Activated T-helper 1 cell treated with anti-CD3 and anti-CD28 coated beads, Interleukin-12 subunit alpha, Interleukin-12 subunit beta, Interleukin-2, Interleukin-4 antibody, amounts not matched to agents 30 ng/mL and 10 ng/mL and 1 ng/mL, durations not matched to agents 14 hours and 24 hours and 36 hours (primary cell): ENCODE results near the gene TLCD1. TPM values are rescaled to one million over a fixed set of nuclear protein-coding genes. Genes with fewer than 3 reads are reported as not detected.
A peak's percentile ranks its signal among the peaks of the same experiment; 100 is the strongest.
"Not testable (repeated sequence)": the region's sequence is repeated elsewhere in the genome, so short reads cannot be mapped to it uniquely, and the experiment has no call there.

ENCODE experiments used
- DNase-seq: peaks from one replicate; pipeline ENCODE4 v3.0.0; 2021; ENCODE audit warnings: low spot score
- H3K27ac Mint-ChIP-seq: one replicate; pipeline ENCODE4 v1.8.0; 2021; ENCODE audit warnings: mild to moderate bottlenecking, mixed read lengths
- H3K27me3 Mint-ChIP-seq: one replicate; pipeline ENCODE4 v1.8.0; 2022; ENCODE audit warnings: mild to moderate bottlenecking, moderate library complexity, mixed read lengths; ENCODE audit not compliant: insufficient read depth
- H3K36me3 Mint-ChIP-seq: one replicate; pipeline ENCODE4 v1.8.0; 2021; ENCODE audit warnings: low read depth, mixed read lengths
- H3K4me1 Mint-ChIP-seq: one replicate; pipeline ENCODE4 v1.8.0; 2021; ENCODE audit warnings: low read depth, mixed read lengths
- H3K4me3 Mint-ChIP-seq: one replicate; pipeline ENCODE4 v1.8.0; 2021; ENCODE audit warnings: mild to moderate bottlenecking, moderate library complexity, mixed read lengths
- H3K9me3 Mint-ChIP-seq: one replicate; pipeline ENCODE4 v1.8.0; 2021; ENCODE audit warnings: mixed read lengths
- intact Hi-C: fragments of 100-400 bp; cut with micrococcal nuclease; formaldehyde crosslinking; loops from one replicate; pipeline ENCODE4 v1.15.1; 2024
- total RNA-seq: library from RNA; stranded (reverse); gene quantifications from 2 replicates; pipeline ENCODE4 v1.2.3, GENCODE V29; 2022

The TLCD1 gene
- total RNA-seq, 1 donor from 2014 or later: 9.5 TPM

GRCh38 chr17:28722417-28723158 is 3.4 kb downstream of the TLCD1 start:
- Mint-ChIP-seq H3K9me3 (no peaks in the 10 kb centered on the region), H3K4me3 (peak overlapping the region; percentile 100), H3K27me3 (peaks cover 7% of the 10 kb centered on the region), H3K4me1 (peaks cover 69% of the 10 kb centered on the region), H3K27ac (peak overlapping the region; percentile 48), H3K36me3 (peaks cover 53% of the 10 kb centered on the region)
- no peak for DNase-seq
- intact Hi-C loops: no loop called here

GRCh38 chr17:28720997-28721329 is 5.1 kb downstream of the TLCD1 start:
- intact Hi-C loops: not testable (repeated sequence)

GRCh38 chr17:28720247-28720996 is 5.6 kb downstream of the TLCD1 start:
- Mint-ChIP-seq H3K36me3 (peaks cover 50% of the 10 kb centered on the region), H3K4me1 (peaks cover 58% of the 10 kb centered on the region), H3K9me3 (no peaks in the 10 kb centered on the region), H3K4me3 (peak overlapping the region; percentile 100), H3K27me3 (peaks cover 12% of the 10 kb centered on the region), H3K27ac (peak overlapping the region; percentile 92)
- intact Hi-C loops: no loop called here
- DNase-seq: peak; percentile 18

More at GRCh38 chr17:28720997-28721329, 5.1 kb downstream of the TLCD1 start:
- not testable (repeated sequence) for H3K9me3 Mint-ChIP-seq, DNase-seq, H3K27me3 Mint-ChIP-seq
- Mint-ChIP-seq H3K36me3 (peaks cover 53% of the 10 kb centered on the region), H3K4me3 (peak overlapping the region; percentile 100), H3K4me1 (peaks cover 59% of the 10 kb centered on the region), H3K27ac (peak overlapping the region; percentile 92)

DNA sequence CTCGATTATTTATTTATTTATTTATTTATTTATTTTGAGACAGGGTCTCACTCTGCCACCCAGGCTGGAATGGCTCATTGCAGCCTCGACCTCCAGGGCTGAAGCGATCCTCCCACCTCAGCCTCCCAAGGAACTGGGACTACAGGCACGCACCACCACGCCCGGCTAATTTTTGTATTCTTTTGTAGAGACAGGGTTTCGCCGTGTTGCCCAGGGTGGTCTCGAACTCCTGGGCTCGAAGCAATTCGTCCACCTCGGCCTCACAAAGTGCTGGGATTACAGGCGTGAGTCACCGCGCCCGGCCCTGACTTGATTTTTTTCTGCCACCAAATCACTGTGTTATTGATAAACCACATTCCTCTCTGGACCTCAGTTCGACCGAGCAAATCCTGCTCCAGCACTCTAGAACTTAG is 7.0 kb downstream of the TLCD1 start:
- Mint-ChIP-seq H3K4me1 (peaks cover 44% of the 10 kb centered on the region), H3K4me3 (peak overlapping the region; percentile 100), H3K27ac (peak overlapping the region; percentile 92), H3K27me3 (peaks cover 23% of the 10 kb centered on the region), H3K9me3 (no peaks in the 10 kb centered on the region), H3K36me3 (peaks cover 38% of the 10 kb centered on the region)
- intact Hi-C loops: loop anchor here (1.0 to 10.0 kb wide), 7 partner anchors 8 to 676 kb away; partner anchors contain the start of genes BLTP2, IFT20, NEK8 and PROCA1
- no peak for DNase-seq

- Mint-ChIP-seq H3K4me3 (peak overlapping the region; percentile 65), H3K36me3 (peaks cover 36% of the 10 kb centered on the region), H3K27me3 (peaks cover 23% of the 10 kb centered on the region), H3K27ac (peak overlapping the region; percentile 73), H3K4me1 (peaks cover 39% of the 10 kb centered on the region), H3K9me3 (no peaks in the 10 kb centered on the region)
- no peak for DNase-seq
- intact Hi-C loops: loop anchor here (1.0 to 10.0 kb wide), 7 partner anchors 7 to 676 kb away; partner anchors contain the start of genes BLTP2, IFT20, NEK8 and PROCA1
Measured at GRCh38 chr17:28718333-28719020, 7.6 kb downstream of the TLCD1 start.

GRCh38 chr17:28717578-28718332 is 8.3 kb downstream of the TLCD1 start, which contains the start of gene RAB34:
Gene RAB34, minus strand, starts transcription at chr17:28717868. Its CDS starts 602 bp downstream, at chr17:28717266.
- Mint-ChIP-seq H3K36me3 (peaks cover 31% of the 10 kb centered on the region), H3K4me1 (peaks cover 35% of the 10 kb centered on the region), H3K27ac (peak within 1 kb of the TSS; percentile 73), H3K9me3 (no peaks in the 10 kb centered on the region), H3K4me3 (peak within 1 kb of the TSS; percentile 65), H3K27me3 (peaks cover 23% of the 10 kb centered on the region)
- intact Hi-C loops: loop anchor here (2.0 to 10.0 kb wide), 4 partner anchors 73 to 677 kb away; partner anchors contain the start of genes BLTP2, IFT20, SPAG5 and TAOK1
- no peak for DNase-seq

DNA sequence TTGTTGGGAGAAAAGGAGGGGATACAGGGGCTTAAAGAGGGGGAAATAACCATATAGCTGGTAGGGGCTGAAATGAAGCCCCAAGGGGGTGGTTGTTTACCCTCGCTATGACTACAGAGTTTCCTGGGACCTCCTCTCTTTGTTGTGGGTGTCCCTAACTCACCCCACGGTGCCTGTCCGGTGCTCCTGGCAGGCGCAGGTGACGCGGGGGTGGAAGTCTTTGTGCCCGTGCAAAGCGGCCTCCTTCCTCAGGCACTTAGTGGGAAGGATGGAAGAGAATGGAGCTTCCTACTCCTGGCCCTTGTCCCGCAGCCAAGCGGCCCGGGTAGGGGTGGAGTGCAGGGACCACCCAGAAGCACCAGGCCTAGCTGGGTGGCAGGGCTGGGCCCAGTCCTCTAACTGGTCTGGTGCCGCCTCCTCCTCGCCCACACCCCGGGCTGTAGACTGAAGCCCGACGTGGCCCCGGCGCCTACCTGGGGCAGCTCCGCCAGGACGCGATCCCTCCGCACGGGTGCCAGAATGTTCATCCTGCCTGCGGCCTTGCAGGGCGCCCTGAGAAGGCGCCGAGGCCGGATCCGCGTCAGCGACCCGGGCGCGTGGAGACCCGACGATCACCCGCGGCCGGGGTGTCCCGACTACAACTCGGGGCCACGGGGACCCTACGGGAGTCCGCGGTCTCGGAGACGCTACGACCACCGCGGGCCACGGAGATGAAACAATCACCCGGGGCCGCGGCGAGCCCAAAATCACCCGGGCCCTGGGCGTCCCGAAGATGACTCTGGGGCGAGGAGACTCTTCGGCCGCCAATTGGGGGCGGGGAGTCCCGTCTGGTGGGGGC is 9.1 kb downstream of the TLCD1 start:
- Mint-ChIP-seq H3K27ac (no peak overlapping the region), H3K4me3 (no peak overlapping the region), H3K27me3 (peaks cover 23% of the 10 kb centered on the region), H3K9me3 (no peaks in the 10 kb centered on the region), H3K4me1 (peaks cover 36% of the 10 kb centered on the region), H3K36me3 (peaks cover 23% of the 10 kb centered on the region)
- intact Hi-C loops: loop anchor here (10.0 kb wide), 1 partner anchor 678 kb away; the partner anchor contains the start of gene TAOK1
- no peak for DNase-seq

DNA sequence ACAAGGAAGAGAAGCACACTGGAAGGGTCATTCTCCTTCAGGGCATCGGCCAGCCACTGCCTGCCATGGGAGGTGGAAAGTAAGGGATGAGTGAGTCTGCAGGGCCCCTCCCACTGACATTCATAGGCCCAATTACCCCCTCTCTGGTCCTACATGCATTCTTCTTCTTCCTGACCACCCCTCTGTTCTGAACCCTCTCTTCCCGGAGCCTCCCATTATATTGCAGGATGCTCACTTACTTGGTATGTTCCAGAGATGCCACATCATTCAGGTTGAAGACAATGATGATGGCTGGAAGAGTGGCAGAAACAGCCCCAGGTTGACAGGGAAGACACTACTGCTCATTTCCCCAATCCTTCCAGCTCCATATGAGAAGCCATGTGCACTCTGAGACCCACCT is 10.8 kb downstream of the TLCD1 start:
- H3K4me1 Mint-ChIP-seq: peaks cover 35% of the 10 kb centered on the region
- DNase-seq: no peak
- intact Hi-C loops: loop anchor here (10.0 kb wide), 1 partner anchor 680 kb away; the partner anchor contains the start of gene TAOK1
- H3K27me3 Mint-ChIP-seq: peaks cover 23% of the 10 kb centered on the region
- no peak overlapping the region for H3K27ac Mint-ChIP-seq
- H3K36me3 Mint-ChIP-seq: peaks cover 9% of the 10 kb centered on the region
- no peaks in the 10 kb centered on the region for H3K9me3 Mint-ChIP-seq
- no peak overlapping the region for H3K4me3 Mint-ChIP-seq

GRCh38 chr17:28714281-28714680 is 11.8 kb downstream of the TLCD1 start:
- DNase-seq: no peak
- Mint-ChIP-seq H3K4me1 (peaks cover 33% of the 10 kb centered on the region), H3K27ac (no peak overlapping the region), H3K9me3 (no peaks in the 10 kb centered on the region), H3K4me3 (no peak overlapping the region), H3K36me3 (peaks cover 3% of the 10 kb centered on the region), H3K27me3 (peaks cover 21% of the 10 kb centered on the region)
- intact Hi-C loops: loop anchor here (10.0 kb wide), 1 partner anchor 681 kb away; the partner anchor contains the start of gene TAOK1

DNA sequence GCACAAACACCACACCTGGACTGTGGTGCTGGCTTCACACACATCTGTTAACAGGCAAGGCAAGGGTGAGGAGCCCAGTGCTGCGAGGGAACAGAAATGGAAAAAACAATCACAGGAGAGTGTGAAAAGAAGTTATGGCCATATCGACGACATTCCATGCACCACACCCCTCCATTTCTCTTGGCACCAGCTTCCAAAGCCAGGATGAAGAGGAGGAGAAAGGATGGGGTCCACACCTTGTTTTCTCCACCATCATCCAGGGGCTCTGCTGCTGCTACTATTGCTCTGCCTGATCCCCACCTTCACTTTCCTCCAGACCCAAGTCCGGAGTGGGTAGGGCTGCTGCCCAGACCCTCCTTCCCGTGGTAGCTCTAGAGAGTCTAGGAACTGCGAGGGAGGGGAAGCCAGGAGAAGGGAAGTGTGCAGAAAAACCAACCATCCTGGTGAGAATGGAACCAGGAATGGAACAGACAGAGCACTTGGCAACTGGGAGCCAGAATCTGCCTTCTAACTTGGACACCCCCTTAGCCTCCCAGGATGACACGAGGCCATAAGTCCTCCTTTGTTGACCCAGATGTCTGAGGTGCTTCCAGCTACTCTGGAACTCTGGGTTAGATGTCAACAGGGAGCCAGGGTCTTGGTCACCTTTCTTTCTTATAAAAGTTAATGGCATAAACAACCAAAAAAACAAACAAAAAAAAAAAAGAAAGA is 13.2 kb downstream of the TLCD1 start:
- H3K4me3 Mint-ChIP-seq: peak overlapping the region; percentile 86
- H3K27me3 Mint-ChIP-seq: peaks cover 16% of the 10 kb centered on the region
- H3K9me3 Mint-ChIP-seq: no peaks in the 10 kb centered on the region
- H3K4me1 Mint-ChIP-seq: peaks cover 22% of the 10 kb centered on the region
- no peak for DNase-seq
- H3K36me3 Mint-ChIP-seq: peaks cover 2% of the 10 kb centered on the region
- intact Hi-C loops: loop anchor here (10.0 kb wide), 1 partner anchor 682 kb away; the partner anchor contains the start of gene TAOK1
- H3K27ac Mint-ChIP-seq: peak overlapping the region; percentile 92
